Measurements from ENCODE around the gene CRIM1.

CRIM1 gene

DNA sequence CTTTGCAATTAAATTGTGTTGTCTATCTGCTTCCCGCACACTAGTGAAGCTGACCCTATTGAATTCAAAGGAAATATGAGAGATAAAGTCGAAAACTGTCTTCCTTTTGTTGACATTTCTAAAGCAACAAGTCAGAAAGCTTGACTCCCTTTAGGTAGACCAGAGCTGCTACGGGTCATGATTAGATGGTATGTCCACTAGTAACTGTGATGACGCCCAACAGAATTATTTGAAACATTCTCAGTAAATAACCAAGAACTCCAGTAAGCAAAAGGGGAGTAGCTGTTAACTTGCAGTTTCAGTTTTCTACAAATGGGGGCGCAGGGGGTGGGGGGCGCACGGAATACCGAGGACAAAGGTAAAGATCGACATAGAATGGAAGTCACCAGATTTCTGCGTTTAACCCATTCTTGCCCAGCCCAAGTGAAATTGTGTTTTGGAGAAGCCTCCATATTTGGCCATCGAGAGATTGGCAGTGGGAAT lies 56.4 kb downstream of the CRIM1 start:
- Mint-ChIP-seq H3K27me3 (ENCODE audit: low read depth, poor library complexity) (no peaks in the 10 kb centered on the region), H3K9me3 (no peaks in the 10 kb centered on the region), H3K4me1 (peaks cover 13% of the 10 kb centered on the region), H3K4me3 (no peak overlapping the region), H3K27ac (no peak overlapping the region), H3K36me3 (ENCODE audit: low read depth) (peaks cover 5% of the 10 kb centered on the region)
- no peak for DNase-seq
- TF ChIP-seq, protein P1, sequence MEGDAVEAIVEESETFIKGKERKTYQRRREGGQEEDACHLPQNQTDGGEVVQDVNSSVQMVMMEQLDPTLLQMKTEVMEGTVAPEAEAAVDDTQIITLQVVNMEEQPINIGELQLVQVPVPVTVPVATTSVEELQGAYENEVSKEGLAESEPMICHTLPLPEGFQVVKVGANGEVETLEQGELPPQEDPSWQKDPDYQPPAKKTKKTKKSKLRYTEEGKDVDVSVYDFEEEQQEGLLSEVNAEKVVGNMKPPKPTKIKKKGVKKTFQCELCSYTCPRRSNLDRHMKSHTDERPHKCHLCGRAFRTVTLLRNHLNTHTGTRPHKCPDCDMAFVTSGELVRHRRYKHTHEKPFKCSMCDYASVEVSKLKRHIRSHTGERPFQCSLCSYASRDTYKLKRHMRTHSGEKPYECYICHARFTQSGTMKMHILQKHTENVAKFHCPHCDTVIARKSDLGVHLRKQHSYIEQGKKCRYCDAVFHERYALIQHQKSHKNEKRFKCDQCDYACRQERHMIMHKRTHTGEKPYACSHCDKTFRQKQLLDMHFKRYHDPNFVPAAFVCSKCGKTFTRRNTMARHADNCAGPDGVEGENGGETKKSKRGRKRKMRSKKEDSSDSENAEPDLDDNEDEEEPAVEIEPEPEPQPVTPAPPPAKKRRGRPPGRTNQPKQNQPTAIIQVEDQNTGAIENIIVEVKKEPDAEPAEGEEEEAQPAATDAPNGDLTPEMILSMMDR (IDR thresholded peaks at IDR 0.05), result no peak

DNA sequence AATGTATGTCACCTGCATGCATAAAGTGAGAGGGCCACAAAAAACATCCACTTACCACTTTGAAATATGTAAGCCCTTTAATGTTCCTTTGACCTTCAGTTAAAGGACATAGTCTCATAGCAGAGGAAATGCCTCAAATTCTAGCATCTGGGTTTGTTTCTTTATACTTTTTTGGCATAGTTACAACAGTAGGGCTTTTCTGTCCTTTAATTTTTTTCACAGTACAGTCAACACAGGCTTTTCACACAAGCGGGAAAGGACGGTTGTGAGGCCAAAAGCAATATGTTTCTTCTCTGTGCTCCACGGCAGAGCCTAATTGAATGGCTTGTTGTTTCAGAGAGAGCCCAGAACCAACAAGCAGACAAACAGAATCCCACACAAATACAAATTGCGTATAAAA lies 57.6 kb downstream of the CRIM1 start:
- no peak for DNase-seq
- Mint-ChIP-seq H3K27me3 (ENCODE audit: low read depth, poor library complexity) (no peaks in the 10 kb centered on the region), H3K27ac (no peak overlapping the region), H3K9me3 (no peaks in the 10 kb centered on the region), H3K4me1 (peaks cover 10% of the 10 kb centered on the region), H3K4me3 (no peak overlapping the region), H3K36me3 (ENCODE audit: low read depth) (peaks cover 5% of the 10 kb centered on the region)
- TF ChIP-seq, protein P1 (IDR thresholded peaks at IDR 0.05), result no peak

DNA sequence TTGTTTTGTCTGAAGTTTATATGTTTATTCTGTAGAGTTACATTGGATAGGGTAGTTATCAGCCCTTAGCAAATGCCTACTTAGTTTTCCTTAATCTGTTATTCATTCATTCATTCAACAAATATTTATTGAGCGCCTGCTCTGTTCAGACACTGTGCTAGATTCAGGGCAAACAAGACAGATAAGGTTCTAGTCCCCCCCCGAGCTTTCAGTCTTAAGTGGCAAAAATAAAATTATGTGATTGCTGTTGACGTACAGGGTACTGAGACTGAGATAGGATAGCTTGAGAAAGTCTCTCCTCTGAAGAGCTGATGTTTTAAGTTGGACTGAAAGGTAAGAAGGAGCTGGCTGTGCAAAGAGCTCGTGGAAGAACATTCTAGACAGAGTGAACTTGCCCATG lies 58.7 kb downstream of the CRIM1 start:
- peak overlapping the region; percentile 1 for H3K27ac Mint-ChIP-seq

DNA sequence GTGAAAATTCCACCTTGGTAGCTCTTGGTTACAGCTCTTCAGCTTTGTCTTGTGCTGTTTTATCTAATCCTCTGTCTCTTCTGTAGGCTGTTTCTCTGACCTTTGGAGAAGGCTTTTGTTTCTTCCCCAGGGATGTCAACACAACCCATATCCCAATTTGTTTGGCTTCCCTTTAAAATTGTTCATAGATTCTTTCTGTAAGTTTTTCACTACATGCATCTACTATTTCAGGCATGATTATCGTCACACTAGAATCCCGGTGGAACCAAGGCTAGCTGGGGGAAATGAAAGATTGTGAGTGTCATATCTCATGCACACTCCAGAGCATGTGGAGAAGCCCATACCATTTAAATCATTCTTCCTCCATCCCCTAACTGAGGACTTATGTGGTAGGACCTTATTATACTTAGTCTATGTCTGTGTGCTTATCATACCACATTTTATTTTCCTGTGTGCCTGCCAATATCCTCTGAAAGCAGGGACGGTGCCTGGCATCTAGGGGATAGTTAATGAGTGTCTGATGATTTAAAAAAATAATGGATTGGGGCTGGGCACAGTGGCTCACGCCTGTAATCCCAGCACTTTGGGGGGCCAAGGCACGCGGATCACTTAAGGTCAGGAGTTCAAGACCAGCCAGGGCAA lies 59.9 kb downstream of the CRIM1 start:
- DNase-seq, result no peak
- H3K27ac Mint-ChIP-seq, result no peak overlapping the region
- peaks cover 5% of the 10 kb centered on the region for H3K36me3 Mint-ChIP-seq (ENCODE audit: low read depth)
- H3K9me3 Mint-ChIP-seq, result no peaks in the 10 kb centered on the region
- TF ChIP-seq, protein P1 (IDR thresholded peaks at IDR 0.05), result no peak
- H3K4me1 Mint-ChIP-seq, result peaks cover 19% of the 10 kb centered on the region
- H3K4me3 Mint-ChIP-seq, result no peak overlapping the region
- H3K27me3 Mint-ChIP-seq (ENCODE audit: low read depth, poor library complexity), result peaks cover 3% of the 10 kb centered on the region

More for the DNA sequence above, 58.7 kb downstream of the CRIM1 start:
- Mint-ChIP-seq H3K27me3 (ENCODE audit: low read depth, poor library complexity) (peaks cover 3% of the 10 kb centered on the region), H3K4me3 (no peak overlapping the region), H3K36me3 (ENCODE audit: low read depth) (peaks cover 5% of the 10 kb centered on the region), H3K9me3 (no peaks in the 10 kb centered on the region), H3K4me1 (peaks cover 16% of the 10 kb centered on the region)
- no peak for DNase-seq
- TF ChIP-seq, protein P1 (IDR thresholded peaks at IDR 0.05), result no peak

DNA sequence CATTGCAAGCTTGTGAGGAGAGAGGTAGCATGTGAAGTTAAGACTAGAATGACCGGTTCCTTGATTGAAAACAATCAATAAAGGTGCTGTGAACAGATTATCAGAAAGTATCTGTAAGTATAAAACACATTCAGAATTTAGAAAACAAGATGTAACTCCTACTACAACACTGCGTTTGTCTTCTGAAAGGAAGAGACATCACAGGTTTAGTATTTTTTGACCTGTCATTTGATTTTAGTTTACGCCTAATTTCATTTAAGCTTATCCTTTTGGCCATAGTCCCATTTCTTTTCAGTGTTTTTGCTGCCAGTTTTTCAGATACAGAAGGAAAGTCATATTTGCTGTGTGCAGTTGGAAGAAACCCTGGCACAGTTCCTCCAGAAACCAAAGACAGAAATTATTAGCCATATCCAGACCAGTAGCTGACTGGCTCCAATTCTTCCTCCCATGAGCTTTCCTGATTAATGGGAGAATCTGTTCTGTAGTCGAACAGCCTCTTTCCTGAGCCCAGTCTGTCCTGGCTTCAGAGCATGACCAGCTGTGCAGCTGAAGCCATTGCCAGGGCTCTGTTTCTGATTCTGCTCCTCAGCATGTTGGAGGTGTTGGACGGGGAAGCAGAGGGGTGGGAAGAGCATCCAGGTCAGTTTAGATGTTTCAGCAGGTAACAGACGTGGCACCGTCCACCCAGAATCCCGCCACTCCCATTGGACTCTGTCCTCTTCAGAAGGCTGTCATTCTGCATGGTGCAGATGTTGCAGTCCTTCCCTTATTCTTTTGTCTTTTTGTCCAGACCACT lies 61.0 kb downstream of the CRIM1 start:
- H3K4me1 Mint-ChIP-seq, result peaks cover 23% of the 10 kb centered on the region
- TF ChIP-seq, protein P1 (IDR thresholded peaks at IDR 0.05), result no peak
- H3K27ac Mint-ChIP-seq, result no peak overlapping the region
- no peaks in the 10 kb centered on the region for H3K9me3 Mint-ChIP-seq
- H3K27me3 Mint-ChIP-seq (ENCODE audit: low read depth, poor library complexity), result peaks cover 3% of the 10 kb centered on the region
- H3K36me3 Mint-ChIP-seq (ENCODE audit: low read depth), result peaks cover 5% of the 10 kb centered on the region
- DNase-seq, result no peak
- H3K4me3 Mint-ChIP-seq, result no peak overlapping the region
